ENCODE measurements around the gene DCUN1D3. TPM values are rescaled to one million over a fixed set of nuclear protein-coding genes. Genes with fewer than 3 reads are reported as not detected.

DCUN1D3 gene
- total RNA-seq, 2 donors from 2014 or later, result 7.2 to 16.5 TPM

DNA sequence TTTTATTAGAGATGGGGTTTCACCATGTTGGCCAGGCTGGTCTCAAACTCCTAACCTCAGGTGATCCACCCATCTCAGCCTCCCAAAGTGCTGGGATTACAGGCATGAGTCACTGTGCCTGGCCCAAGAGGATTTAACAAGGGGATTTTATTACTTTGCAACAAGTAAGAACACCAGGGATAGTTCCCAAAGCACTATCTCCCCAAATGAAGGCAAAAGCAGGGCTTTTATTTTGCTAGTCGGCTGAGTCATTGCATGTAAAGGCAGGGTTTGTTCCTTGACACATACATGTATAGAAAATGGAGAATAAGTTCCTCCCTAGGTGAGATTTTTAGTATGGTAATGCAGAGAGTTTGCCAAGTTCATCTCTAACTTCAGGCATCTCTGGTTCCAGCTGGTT, 69.8 kb downstream of the DCUN1D3 start:
- Histone ChIP-seq H3K36me3 (no peaks in the 10 kb centered on the region), H3K27ac (no peak overlapping the region), H3K4me1 (replicated peaks) (no peaks in the 10 kb centered on the region), H3K27me3 (replicated peaks; ENCODE audit: insufficient read depth) (no peaks in the 10 kb centered on the region), H3K4me3 (no peak overlapping the region), H3K9me3 (no peaks in the 10 kb centered on the region)
- TF ChIP-seq POLR2AphosphoS5 (IDR thresholded peaks at IDR 0.05) (no peak), CTCF (IDR thresholded peaks at IDR 0.05) (no peak)
- WGBS, result 43% methylated on average over 1 of the region's 1 CpG
- no peak for DNase-seq (ENCODE audit: low spot score)
- intact Hi-C loops (cut with DNase I), result no loop called here

GRCh38 chr16:20829536-20829935, 70.6 kb downstream of the DCUN1D3 start:
- no peaks in the 10 kb centered on the region for H3K4me1 ChIP-seq (replicated peaks)
- WGBS, result 93% methylated on average over 1 of the region's 1 CpG
- no peaks in the 10 kb centered on the region for H3K9me3 ChIP-seq
- H3K36me3 ChIP-seq, result no peaks in the 10 kb centered on the region
- no peaks in the 10 kb centered on the region for H3K27me3 ChIP-seq (replicated peaks; ENCODE audit: insufficient read depth)
- no peak overlapping the region for H3K4me3 ChIP-seq
- TF ChIP-seq POLR2AphosphoS5 (IDR thresholded peaks at IDR 0.05) (no peak), POLR2A (IDR thresholded peaks at IDR 0.05) (no peak), CTCF (IDR thresholded peaks at IDR 0.05) (no peak)
- H3K27ac ChIP-seq, result no peak overlapping the region
- intact Hi-C loops (cut with DNase I), result no loop called here
- no peak for DNase-seq (ENCODE audit: low spot score)

GRCh38 chr16:20826039-20826566, 74.1 kb downstream of the DCUN1D3 start:
- no peak overlapping the region for H3K4me3 ChIP-seq

GRCh38 chr16:20822521-20823325, 77.4 kb downstream of the DCUN1D3 start:
- Histone ChIP-seq H3K36me3 (no peaks in the 10 kb centered on the region), H3K4me1 (replicated peaks) (no peaks in the 10 kb centered on the region), H3K27ac (no peak overlapping the region), H3K4me3 (no peak overlapping the region), H3K27me3 (replicated peaks; ENCODE audit: insufficient read depth) (no peaks in the 10 kb centered on the region), H3K9me3 (no peaks in the 10 kb centered on the region)
- WGBS, result 91% methylated on average over 3 of the region's 3 CpGs
- DNase-seq (ENCODE audit: low spot score), result no peak
- TF ChIP-seq POLR2AphosphoS5 (IDR thresholded peaks at IDR 0.05) (no peak), POLR2A (IDR thresholded peaks at IDR 0.05) (no peak), CTCF (IDR thresholded peaks at IDR 0.05) (no peak)
- intact Hi-C loops (cut with DNase I), result no loop called here

More at GRCh38 chr16:20826039-20826566, 74.1 kb downstream of the DCUN1D3 start:
- H3K4me1 ChIP-seq (replicated peaks), result no peaks in the 10 kb centered on the region
- no peak for DNase-seq (ENCODE audit: low spot score)
- no peaks in the 10 kb centered on the region for H3K36me3 ChIP-seq
- TF ChIP-seq POLR2A (IDR thresholded peaks at IDR 0.05) (no peak), POLR2AphosphoS5 (IDR thresholded peaks at IDR 0.05) (no peak), CTCF (IDR thresholded peaks at IDR 0.05) (no peak)
- H3K27me3 ChIP-seq (replicated peaks; ENCODE audit: insufficient read depth), result no peaks in the 10 kb centered on the region
- no peak overlapping the region for H3K27ac ChIP-seq
- intact Hi-C loops (cut with DNase I), result no loop called here
- 64% methylated on average over 3 of the region's 3 CpGs for WGBS
- no peaks in the 10 kb centered on the region for H3K9me3 ChIP-seq

DNA sequence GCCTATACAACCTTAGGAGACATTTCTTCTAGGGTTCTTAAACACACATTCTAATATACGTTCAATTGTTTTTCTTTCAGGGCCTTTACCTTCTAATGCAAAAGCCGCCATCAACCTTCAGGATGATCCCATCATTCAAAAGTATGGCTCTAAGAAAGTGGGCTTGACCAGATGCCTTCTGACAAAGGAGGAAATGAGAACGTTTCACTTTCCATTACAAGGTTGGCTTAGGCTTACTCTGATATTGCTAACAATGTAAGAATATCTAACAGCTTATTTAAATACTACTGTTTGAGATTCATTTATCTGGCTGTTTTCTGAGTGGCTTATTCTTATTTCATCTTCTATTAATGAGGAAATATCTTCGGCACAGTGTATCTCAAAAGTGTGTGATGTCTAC, 78.5 kb downstream of the DCUN1D3 start:
- Histone ChIP-seq H3K4me1 (replicated peaks) (no peaks in the 10 kb centered on the region), H3K36me3 (no peaks in the 10 kb centered on the region), H3K27ac (no peak overlapping the region), H3K4me3 (no peak overlapping the region), H3K9me3 (no peaks in the 10 kb centered on the region), H3K27me3 (replicated peaks; ENCODE audit: insufficient read depth) (no peaks in the 10 kb centered on the region)
- TF ChIP-seq CTCF (IDR thresholded peaks at IDR 0.05), result no peak
- TF ChIP-seq POLR2A (IDR thresholded peaks at IDR 0.05), result no peak
- no peak for TF ChIP-seq POLR2AphosphoS5 (IDR thresholded peaks at IDR 0.05)
- no peak for DNase-seq (ENCODE audit: low spot score)
- intact Hi-C loops (cut with DNase I), result no loop called here
- 91% methylated on average over 4 of the region's 4 CpGs for WGBS
